ENCODE data around the gene MYH15. TPM values are rescaled to one million over a fixed set of nuclear protein-coding genes. Genes with fewer than 3 reads are reported as not detected.
"Not testable (repeated sequence)": the region's sequence is repeated elsewhere in the genome, so short reads cannot be mapped to it uniquely, and the experiment has no call there.

The MYH15 gene
- total RNA-seq, 4 donors from 2014 or later = 0.08 to 0.11 (median 0.10) TPM; not detected in 1

GRCh38 chr3:108380128-108380795 is 130.1 kb downstream of the MYH15 start:
- no peak overlapping the region for H3K27ac ChIP-seq
- DNase-seq = no peak
- 81 to 93% methylated on average over 7 of the region's 7 CpGs for WGBS, 2 donors
- H3K9me3 ChIP-seq = no peaks in the 10 kb centered on the region
- no peaks in the 10 kb centered on the region for H3K27me3 ChIP-seq
- no peaks in the 10 kb centered on the region for H3K36me3 ChIP-seq
- H3K4me1 ChIP-seq = peaks cover 6 to 12% of the 10 kb centered on the region in 2 donors
- intact Hi-C loops (cut with DNase I) = no loop called here
- no peak overlapping the region for H3K4me3 ChIP-seq (replicated peaks in 1 of 3)
- no peak for TF ChIP-seq CTCF (IDR thresholded peaks at IDR 0.05)
- no peak for TF ChIP-seq POLR2A (IDR thresholded peaks at IDR 0.05)

- DNase-seq; intact Hi-C loops (cut with DNase I); H3K36me3 ChIP-seq; H3K27ac ChIP-seq; H3K9me3 ChIP-seq; H3K27me3 ChIP-seq; H3K4me3 ChIP-seq (replicated peaks in 1 of 3): not testable (repeated sequence)
- WGBS, 2 donors = 90 to 94% methylated on average over 2 of the region's 2 CpGs
- H3K4me1 ChIP-seq = peaks cover 6 to 11% of the 10 kb centered on the region in 2 donors
These were observed 131.4 kb downstream of the MYH15 start for GRCh38 chr3:108378952-108379342.

GRCh38 chr3:108378153-108378951 is 132.0 kb downstream of the MYH15 start:
- Histone ChIP-seq H3K27me3 (no peaks in the 10 kb centered on the region), H3K36me3 (no peaks in the 10 kb centered on the region), H3K27ac (no peak overlapping the region), H3K4me3 (replicated peaks in 1 of 3) (no peak overlapping the region), H3K4me1 (peaks cover 6 to 7% of the 10 kb centered on the region in 2 donors), H3K9me3 (no peaks in the 10 kb centered on the region)
- WGBS, 2 donors = 95 to 100% methylated on average over 4 of the region's 4 CpGs
- TF ChIP-seq POLR2A (IDR thresholded peaks at IDR 0.05) = no peak
- TF ChIP-seq CTCF (IDR thresholded peaks at IDR 0.05) = no peak
- intact Hi-C loops (cut with DNase I) = no loop called here
- DNase-seq = no peak

GRCh38 chr3:108377384-108377783 is 133.0 kb downstream of the MYH15 start:
- H3K4me3 ChIP-seq (replicated peaks in 1 of 3) = no peak overlapping the region
- intact Hi-C loops (cut with DNase I) = no loop called here
- no peak for TF ChIP-seq POLR2A (IDR thresholded peaks at IDR 0.05)
- no peak for TF ChIP-seq CTCF (IDR thresholded peaks at IDR 0.05)
- DNase-seq = no peak
- no peaks in the 10 kb centered on the region for H3K27me3 ChIP-seq
- no peaks in the 10 kb centered on the region for H3K9me3 ChIP-seq
- H3K27ac ChIP-seq = no peak overlapping the region
- H3K4me1 ChIP-seq = no peaks in the 10 kb centered on the region
- no peaks in the 10 kb centered on the region for H3K36me3 ChIP-seq
- 82% methylated on average over 1 of the region's 1 CpG for WGBS, 2 donors

- H3K36me3 ChIP-seq = no peaks in the 10 kb centered on the region
- intact Hi-C loops (cut with DNase I) = no loop called here
- H3K27me3 ChIP-seq = no peaks in the 10 kb centered on the region
- no peak for DNase-seq
- no peak overlapping the region for H3K27ac ChIP-seq
- TF ChIP-seq POLR2A (IDR thresholded peaks at IDR 0.05) = no peak
- TF ChIP-seq CTCF (IDR thresholded peaks at IDR 0.05) = no peak
- H3K9me3 ChIP-seq = no peaks in the 10 kb centered on the region
- whole genome bisulfite sequencing, 2 donors = 0% methylated on average over 1 of the region's 1 CpG
- no peak overlapping the region for H3K4me3 ChIP-seq (replicated peaks in 1 of 3)
- no peaks in the 10 kb centered on the region for H3K4me1 ChIP-seq
These were observed 134.4 kb downstream of the MYH15 start for GRCh38 chr3:108376026-108376425.

All from thyroid gland (tissue), 4 donors.